Measurements from ENCODE around the gene LMF2.

The LMF2 gene

GRCh38 chr22:50471962-50472361, 35.5 kb downstream of the LMF2 start:
- TF ChIP-seq CTCF (conservative IDR thresholded peaks at IDR 0.05), result no peak
- no peak overlapping the region for H3K27ac ChIP-seq

GRCh38 chr22:50471197-50471847, 36.2 kb downstream of the LMF2 start:
- no peak overlapping the region for H3K27ac ChIP-seq

GRCh38 chr22:50470491-50470890, 37.0 kb downstream of the LMF2 start:
- TF ChIP-seq CTCF (conservative IDR thresholded peaks at IDR 0.05), result no peak
- no peak overlapping the region for H3K27ac ChIP-seq

More at GRCh38 chr22:50471197-50471847, 36.2 kb downstream of the LMF2 start:
- TF ChIP-seq CTCF (conservative IDR thresholded peaks at IDR 0.05), result no peak

GRCh38 chr22:50469377-50470305, 37.9 kb downstream of the LMF2 start:
- no peak overlapping the region for H3K27ac ChIP-seq
- no peak for TF ChIP-seq CTCF (conservative IDR thresholded peaks at IDR 0.05)

GRCh38 chr22:50468626-50469025, 38.9 kb downstream of the LMF2 start:
- H3K27ac ChIP-seq, result no peak overlapping the region

GRCh38 chr22:50467773-50468440, 39.6 kb downstream of the LMF2 start:
- TF ChIP-seq CTCF (conservative IDR thresholded peaks at IDR 0.05), result no peak
- H3K27ac ChIP-seq, result no peak overlapping the region

More at GRCh38 chr22:50468626-50469025, 38.9 kb downstream of the LMF2 start:
- TF ChIP-seq CTCF (conservative IDR thresholded peaks at IDR 0.05), result no peak

- TF ChIP-seq CTCF (conservative IDR thresholded peaks at IDR 0.05), result no peak
- no peak overlapping the region for H3K27ac ChIP-seq
Observed at GRCh38 chr22:50467341-50467740, 40.2 kb downstream of the LMF2 start.
